ENCODE data around the gene PPP1R15B.

The PPP1R15B gene

GRCh38 chr1:204411451-204412204 lies at the start of gene PPP1R15B:
PPP1R15B (minus strand) TSS chr1:204411817; CDS start chr1:204411411, 406 bp downstream.
- peak; percentile 93 to 97 for DNase-seq

GRCh38 chr1:204460346-204460745 lies 48.7 kb upstream of the PPP1R15B start:
- no peak for DNase-seq

DNA sequence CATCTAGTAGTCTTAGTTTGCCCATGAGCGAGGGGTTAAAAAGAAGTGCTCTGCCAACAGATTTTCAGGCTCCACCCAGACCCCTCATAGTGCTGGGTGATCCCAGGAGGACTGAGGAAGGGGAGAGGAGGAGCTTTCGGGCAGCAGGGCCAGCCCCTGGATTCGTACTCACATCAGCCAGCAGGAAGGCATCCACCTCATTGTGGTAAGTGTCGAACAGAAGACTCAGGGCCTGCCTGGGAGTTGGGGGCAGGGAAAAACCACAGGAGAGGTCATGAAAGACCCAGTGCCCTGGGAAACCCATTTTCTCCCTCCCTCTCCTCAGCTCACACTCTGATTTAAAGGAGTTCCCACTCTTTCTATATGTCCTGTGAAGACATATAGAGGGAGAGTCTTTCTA lies 48.1 kb upstream of the PPP1R15B start:
- no peak for DNase-seq

DNA sequence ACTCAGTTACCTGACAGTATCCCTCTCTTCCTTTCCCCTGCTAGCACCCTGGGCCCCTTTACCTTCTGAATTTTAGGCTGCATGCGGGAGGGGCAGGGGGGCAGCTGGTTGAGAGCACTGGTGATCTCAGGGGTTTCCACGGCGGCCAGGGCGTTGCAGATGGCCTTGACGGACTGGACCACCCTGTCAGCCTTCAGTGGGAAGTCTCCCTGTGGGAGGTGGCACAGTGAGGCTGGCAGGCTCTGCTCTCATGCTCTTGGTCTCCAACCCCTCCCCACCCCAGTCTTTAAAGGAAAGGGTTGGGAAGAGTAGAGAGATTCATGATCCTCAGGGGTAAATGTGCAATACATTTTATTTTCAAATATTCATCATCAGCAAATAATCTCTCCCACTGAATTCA lies 46.0 kb upstream of the PPP1R15B start:
- DNase-seq: no peak

DNA sequence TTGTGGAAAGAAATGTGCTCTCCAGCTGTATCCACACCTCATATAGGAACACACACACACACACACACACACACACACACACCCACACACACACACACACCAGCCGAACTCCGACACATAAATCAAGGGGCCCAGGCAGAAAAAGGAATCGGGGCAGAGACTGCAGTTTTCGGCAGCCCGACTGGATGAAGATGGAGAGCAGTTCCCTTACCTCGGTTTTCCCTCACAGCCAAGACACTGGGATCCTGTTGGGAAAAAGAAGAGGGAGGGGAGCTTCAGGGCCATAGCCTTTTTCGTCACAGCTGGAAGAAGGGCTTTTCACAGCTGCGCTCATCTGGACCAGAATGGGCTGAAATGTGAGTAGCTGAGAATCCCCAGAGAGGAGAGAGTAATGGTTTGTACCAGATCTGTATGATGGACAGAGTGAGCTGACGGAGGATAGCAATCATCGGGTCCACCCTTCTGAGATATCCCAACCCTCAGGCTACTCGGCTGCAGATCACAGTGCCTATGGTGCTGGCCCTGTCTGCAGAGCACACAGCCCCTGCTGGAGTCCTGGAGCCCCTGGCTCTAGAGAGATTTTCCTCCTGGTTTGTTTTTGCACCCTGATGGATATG lies 45.3 kb upstream of the PPP1R15B start:
- DNase-seq: no peak

GRCh38 chr1:204455831-204456145 lies 44.2 kb upstream of the PPP1R15B start:
- no peak for DNase-seq

- DNase-seq: no peak
Observed at GRCh38 chr1:204455063-204455830, 43.6 kb upstream of the PPP1R15B start.

GRCh38 chr1:204454476-204454875 lies 42.9 kb upstream of the PPP1R15B start:
- no peak for DNase-seq

DNA sequence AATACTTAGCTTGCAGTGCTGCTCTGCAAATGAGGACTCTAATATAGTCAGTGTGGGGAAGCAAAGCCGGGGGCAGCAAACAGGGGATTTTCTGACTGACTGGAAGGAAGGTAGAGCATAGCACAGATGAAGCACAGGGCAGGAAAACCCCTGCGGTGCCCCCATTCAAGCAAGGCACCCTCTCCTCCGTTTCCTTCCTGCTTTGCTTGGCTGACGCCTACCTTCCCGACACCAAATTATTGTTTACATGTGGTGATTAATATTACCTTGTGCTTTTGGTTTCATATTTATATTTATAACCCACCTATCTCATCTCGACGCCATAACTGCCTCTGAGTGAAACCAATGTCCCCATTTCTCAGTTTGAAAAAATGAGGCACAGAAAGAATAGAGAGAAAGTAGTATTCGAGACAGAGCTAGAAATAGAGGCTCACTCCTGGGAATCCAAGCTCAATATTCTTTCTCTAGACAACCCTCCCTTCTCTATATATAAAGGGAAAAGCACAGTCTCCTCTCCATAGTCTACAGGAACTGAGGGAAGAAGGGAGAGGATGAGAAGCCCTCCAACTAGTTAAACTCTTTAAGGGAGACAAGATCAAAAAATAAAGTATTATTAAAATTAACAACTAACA lies 41.6 kb upstream of the PPP1R15B start:
- DNase-seq: peak; percentile 54 to 87

DNA sequence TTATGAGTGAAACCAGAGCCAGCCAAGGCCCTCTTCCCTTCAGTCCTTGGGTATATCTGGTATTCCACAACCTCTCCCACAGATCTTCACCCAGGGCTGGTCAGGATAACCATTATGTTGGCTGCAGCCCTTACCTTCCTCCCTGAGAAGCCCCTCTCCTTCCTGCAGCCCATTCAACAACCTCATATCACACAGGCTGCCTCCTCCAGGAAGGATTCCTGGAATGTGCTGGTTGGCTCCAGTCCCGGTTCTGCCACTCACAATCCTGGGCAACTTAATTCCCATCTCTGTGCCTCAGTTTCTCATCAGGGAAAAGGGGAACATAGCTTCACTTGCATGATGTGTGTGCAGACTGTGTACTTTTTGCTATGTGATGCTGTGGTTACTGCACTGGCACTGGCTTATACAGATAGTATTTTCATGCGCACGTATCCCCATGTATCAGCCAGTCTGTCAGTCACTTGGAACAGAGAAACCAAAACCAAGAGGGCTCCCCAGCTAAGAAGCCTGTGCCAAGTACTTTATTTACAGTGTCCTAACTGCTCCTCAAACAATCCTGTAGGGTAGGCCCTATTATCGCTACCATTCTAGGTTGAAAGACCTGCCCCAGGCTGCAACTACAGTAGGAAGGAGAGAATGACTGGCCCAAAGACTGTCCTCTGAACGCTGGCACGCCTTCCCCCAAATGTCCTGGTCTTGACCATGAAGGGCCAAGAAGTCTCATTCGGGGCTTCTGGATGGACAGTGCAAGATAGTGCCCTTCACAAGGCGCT lies 39.9 kb upstream of the PPP1R15B start:
- no peak for DNase-seq

GRCh38 chr1:204450461-204451257 lies 39.0 kb upstream of the PPP1R15B start:
- DNase-seq: no peak

DNA sequence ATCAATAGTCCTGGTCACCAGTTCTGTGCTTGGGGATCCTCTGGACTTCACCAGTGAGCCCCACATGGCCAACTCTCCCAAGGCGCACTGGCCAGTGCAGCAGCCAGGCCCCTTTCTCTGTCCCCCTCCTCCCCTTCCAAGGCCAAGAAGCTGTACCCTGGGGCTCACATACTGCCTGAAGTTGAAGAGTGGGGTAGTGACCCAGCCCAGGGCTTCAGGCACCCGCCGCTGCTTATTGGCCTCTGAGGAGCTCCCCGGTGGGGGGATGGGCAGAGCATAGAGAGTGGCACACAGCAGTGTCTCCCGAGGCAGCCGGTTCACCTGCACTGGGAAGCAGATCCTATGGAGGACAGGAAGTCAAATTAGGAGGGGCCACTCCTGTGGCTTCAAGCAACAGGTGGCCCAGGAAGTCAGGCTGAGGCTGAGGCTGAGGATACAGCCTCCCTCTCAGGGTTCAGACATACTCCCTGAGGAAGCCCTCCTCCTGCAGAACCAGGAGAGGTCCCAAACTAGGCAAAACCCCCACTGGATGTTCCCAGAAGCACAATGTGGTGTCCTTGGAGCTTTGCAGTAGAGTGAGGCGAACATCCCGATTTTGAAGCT lies 38.2 kb upstream of the PPP1R15B start:
- DNase-seq: no peak

DNA sequence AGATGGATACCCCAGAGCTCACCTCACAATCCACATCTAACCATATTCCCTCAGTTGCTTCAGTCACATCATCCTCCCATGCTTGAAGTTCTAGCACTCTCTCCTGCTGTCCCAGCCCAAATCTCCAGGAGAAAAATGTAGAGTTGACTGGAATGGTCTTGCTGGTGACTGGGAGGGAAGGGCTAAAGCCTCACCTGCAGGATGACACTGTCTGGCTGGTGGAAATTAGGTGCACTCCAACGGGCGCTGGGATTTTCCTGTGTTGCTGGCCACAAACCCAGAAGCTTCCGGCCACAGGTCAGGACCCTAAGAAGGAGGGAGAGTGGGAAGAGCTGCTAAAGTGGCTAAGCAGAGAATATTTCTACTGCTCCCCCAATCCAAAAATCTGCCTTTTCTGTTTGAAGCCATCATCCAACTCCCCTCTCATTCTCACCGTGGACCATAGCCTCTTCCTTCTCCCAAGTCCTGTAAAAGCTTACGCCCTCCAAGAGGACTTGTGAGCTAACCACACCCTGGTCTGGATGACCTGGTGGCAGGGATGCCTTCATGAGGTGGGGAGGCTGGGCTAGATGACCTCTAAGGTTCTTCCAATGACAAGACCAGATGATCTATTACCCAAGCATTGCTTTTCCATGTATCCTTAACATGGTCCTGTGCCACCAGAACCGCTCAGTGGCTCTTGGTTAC lies 37.5 kb upstream of the PPP1R15B start:
- no peak for DNase-seq

GRCh38 chr1:204448344-204448964 lies 36.8 kb upstream of the PPP1R15B start:
- DNase-seq: no peak

DNA sequence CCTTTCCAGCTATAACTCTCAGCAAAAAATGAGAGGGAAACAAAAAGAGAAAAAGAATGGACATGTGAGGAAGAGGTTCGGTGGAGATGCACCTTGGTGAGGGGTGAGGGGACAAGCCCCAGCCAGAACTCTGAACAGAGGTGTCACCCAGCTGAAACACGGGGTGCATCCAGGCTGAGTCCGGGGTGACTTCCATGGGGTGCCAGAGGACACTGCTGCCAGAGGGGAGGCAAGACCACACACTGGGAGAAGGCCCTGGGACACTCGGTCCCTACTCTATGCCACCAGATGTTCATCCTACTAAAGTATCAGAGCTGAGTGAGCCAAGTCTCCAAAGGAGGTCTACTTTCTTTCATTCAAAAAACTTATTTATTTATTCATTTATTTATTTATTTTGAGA lies 36.1 kb upstream of the PPP1R15B start:
- no peak for DNase-seq

- no peak for DNase-seq
Observed at GRCh38 chr1:204447190-204447589, 35.6 kb upstream of the PPP1R15B start.

GRCh38 chr1:204446413-204447111 lies 34.9 kb upstream of the PPP1R15B start:
- peak; percentile 70 to 76 for DNase-seq

- DNase-seq: peak in 1 of 2 experiments; percentile 35
Observed at GRCh38 chr1:204445860-204446412, 34.3 kb upstream of the PPP1R15B start.

- no peak for DNase-seq
Observed at GRCh38 chr1:204443871-204444581, 32.4 kb upstream of the PPP1R15B start.
